HL-60 (cell line): ENCODE measurements around the gene RASA2.

ENCODE experiments used
- DNase-seq, 2 experiments: peaks; one replicate each; pipeline ENCODE4 v3.0.0-alpha.2; 2010 to 2020; ENCODE audit warnings: low read depth in 1 of 2, low spot score in 1 of 2
- H3K27ac ChIP-seq: fragments of 250-450 bp; sonication (Bioruptor Pico); replicated peaks from 2 replicates; pipeline ENCODE4 v1.5.1; 2020; ENCODE audit warnings: mild to moderate bottlenecking, moderate library complexity
- H3K27me3 ChIP-seq: fragments of 250-450 bp; sonication (Bioruptor Pico); 2 replicates; pipeline ENCODE4 v1.5.1; 2021; ENCODE audit warnings: mild to moderate bottlenecking, moderate library complexity; ENCODE audit not compliant: insufficient read depth, poor library complexity, severe bottlenecking
- H3K4me3 ChIP-seq: replicated peaks from 2 replicates; pipeline ENCODE4 v1.5.1; 2011; ENCODE audit warnings: mild to moderate bottlenecking, control low read depth, low read length; ENCODE audit not compliant: insufficient read depth
- CTCF ChIP-seq: IDR thresholded peaks from one replicate; pipeline ENCODE4 v1.5.1; 2011; ENCODE audit warnings: low read length, control low read depth, inconsistent platforms; ENCODE audit not compliant: insufficient read depth
- GABPA ChIP-seq: IDR thresholded peaks from 2 replicates; pipeline ENCODE4 v1.6.1; 2012; ENCODE audit warnings: low read depth
- POLR2AphosphoS5 ChIP-seq: IDR thresholded peaks from 2 replicates; pipeline ENCODE4 v1.6.1; 2012; ENCODE audit warnings: low read depth
- REST ChIP-seq: IDR thresholded peaks from 2 replicates; pipeline ENCODE4 v1.6.1; 2012; ENCODE audit warnings: low read depth; ENCODE audit not compliant: insufficient replicate concordance
- SPI1 ChIP-seq: IDR thresholded peaks from 2 replicates; pipeline ENCODE4 v1.6.1; 2012; ENCODE audit warnings: low read depth, mild to moderate bottlenecking, borderline replicate concordance
- long read RNA-seq: library from polyadenylated mRNA; unstranded; transcript quantifications from one replicate; pipeline ENCODE4 v2.0.0, GENCODE V29; 2020

Gene RASA2
- long read RNA-seq, full-length matches to known transcripts: 35 of 91 reads
- long read RNA-seq, partial matches to known transcripts: 27 of 91 reads
- long read RNA-seq, other reads (novel, unspliced or antisense): 29 of 91 reads

- peak; percentile 34 to 39 for DNase-seq
These were observed at the start of gene RASA2 for GRCh38 chr3:141486746-141487520. Gene RASA2, plus strand, starts transcription at chr3:141487027. Its CDS starts 57 bp downstream, at chr3:141487084.

GRCh38 chr3:141439589-141439988 is 47.2 kb upstream of the RASA2 start:
- no peak for TF ChIP-seq POLR2AphosphoS5
- TF ChIP-seq REST: no peak
- TF ChIP-seq CTCF: no peak
- no peak for TF ChIP-seq SPI1
- TF ChIP-seq GABPA: no peak
- Histone ChIP-seq H3K4me3 (no peak overlapping the region), H3K27me3 (no peaks in the 10 kb centered on the region), H3K27ac (no peak overlapping the region)
- no peak for DNase-seq

More at GRCh38 chr3:141486746-141487520, at the start of gene RASA2:
- no peak for TF ChIP-seq GABPA
- no peak for TF ChIP-seq REST
- no peak for TF ChIP-seq CTCF
- TF ChIP-seq POLR2AphosphoS5: peak; percentile 71
- TF ChIP-seq SPI1: no peak
- peak within 1 kb of the TSS; percentile 78 for H3K4me3 ChIP-seq
- H3K27ac ChIP-seq: peak within 1 kb of the TSS; percentile 85
- H3K27me3 ChIP-seq: no peaks in the 10 kb centered on the region

- H3K27ac ChIP-seq: no peak overlapping the region
- H3K27me3 ChIP-seq: no peaks in the 10 kb centered on the region
- TF ChIP-seq POLR2AphosphoS5 (no peak), GABPA (no peak), CTCF (no peak), REST (no peak), SPI1 (no peak)
- H3K4me3 ChIP-seq: no peak overlapping the region
- DNase-seq: no peak
These were observed 45.9 kb upstream of the RASA2 start for GRCh38 chr3:141440942-141441341.
